Activated CD8-positive, alpha-beta memory T cell treated with anti-CD3 and anti-CD28 coated beads for 1 hour (primary cell): ENCODE measurements around the gene CDON.

ENCODE experiments used
- DNase-seq, 2 donors: peaks; one replicate each; pipeline ENCODE4 v3.0.0-alpha.2; 2020; ENCODE audit warnings: low read depth in 1 of 2; ENCODE audit errors: extremely low read depth in 1 of 2

CDON gene

GRCh38 chr11:126082251-126083109 lies 19.8 kb upstream of the CDON start:
- DNase-seq = no peak

- DNase-seq = no peak
Observed at GRCh38 chr11:126081915-126082250, 19.2 kb upstream of the CDON start.

DNA sequence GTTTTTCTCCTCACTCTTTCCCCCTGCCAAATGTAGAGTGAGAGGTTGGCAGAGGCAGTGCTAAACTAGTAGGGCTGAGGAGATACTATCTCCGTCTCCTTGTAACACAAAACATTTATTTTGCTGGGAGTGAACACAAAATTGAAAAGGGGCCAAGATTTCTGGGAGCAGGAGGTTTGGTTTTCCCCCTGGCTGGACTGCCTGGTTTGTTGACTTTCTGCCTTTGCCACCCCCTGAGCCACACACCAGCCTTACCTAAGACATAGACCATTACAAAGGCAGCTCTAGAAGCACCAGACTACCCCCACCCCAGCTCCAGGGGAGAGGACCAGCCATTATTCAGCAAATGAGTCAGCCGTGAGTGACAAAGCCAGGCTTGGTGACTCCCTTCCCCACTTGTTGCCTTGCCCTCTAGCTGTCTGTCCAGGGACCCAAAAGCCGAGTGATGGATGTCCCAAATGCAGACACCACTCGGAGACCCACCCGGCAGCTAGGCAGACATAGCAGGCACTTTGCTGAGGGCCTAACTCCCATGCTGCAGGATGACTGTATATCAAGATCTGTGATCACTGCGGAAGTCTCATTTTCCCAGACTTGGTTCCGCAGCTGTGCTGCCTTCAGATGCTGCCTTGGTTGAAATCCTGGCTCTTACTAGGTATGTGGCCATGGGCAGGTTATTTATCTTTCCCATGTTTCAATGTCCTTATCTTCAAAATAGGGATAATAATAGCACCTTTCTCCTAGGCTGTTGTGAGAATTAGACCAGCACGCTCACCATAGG lies 17.7 kb upstream of the CDON start:
- DNase-seq = no peak

- DNase-seq = no peak
Observed at GRCh38 chr11:126079621-126080124, 17.0 kb upstream of the CDON start.

DNA sequence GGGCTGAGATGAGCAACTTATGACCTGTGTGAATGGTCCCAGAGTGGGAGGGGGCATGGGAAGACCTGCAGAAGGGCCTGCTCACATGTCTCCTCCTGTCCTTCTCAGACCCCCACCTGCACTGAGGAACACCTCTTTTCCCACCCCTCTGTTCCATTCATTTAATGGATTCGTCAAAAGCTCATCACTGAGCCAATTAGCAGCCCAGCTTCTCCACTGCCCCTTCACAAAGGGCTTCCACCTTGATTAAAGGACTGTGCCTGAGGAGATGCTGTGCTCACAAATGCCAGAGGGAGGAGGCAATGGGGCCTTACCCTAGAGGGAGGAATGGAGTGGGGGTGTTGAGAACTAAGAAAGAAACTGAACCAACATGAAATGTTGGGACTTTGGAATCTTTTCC lies 14.0 kb upstream of the CDON start:
- DNase-seq = no peak

DNA sequence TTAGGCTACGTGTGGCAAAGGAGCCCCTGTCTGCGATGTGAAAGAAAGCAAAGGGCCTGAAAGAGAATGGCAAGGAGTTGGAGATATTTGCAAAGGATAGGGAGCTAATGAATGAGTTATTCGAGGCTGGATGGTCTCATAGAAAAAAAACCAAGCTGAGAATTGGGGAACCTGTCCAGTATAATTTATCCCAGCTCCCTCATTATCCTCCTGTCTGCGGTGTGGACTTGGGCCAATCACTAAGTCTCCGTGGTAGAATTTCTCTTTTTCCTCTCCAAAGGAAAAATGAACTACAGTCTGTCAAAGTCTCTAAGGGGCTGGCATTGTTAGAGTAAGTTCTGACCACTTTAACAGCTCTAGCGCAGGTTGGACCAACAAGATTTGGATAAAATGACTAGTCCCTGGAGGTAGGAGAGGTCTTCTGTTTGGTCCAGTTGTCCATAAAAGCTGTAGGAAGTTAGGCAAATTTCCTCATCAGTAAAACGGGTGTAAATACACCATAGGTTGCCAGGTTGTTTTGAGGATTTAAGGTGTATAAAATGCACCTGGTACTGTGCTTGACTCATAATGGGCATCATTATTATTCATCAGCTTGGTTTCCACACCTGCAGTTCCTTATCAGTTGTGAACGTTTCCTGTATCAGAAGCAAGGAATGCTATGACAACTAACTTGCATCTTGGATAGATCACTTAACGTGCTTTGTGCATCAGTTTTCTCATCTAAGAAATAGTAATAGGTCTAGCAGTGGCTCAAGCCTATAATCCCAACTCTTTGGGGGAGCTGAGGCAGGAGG lies 10.3 kb upstream of the CDON start:
- no peak for DNase-seq

- DNase-seq = no peak
Observed at GRCh38 chr11:126072141-126072741, 9.6 kb upstream of the CDON start.

GRCh38 chr11:126063507-126063852 lies 814 bp upstream of the CDON start:
- no peak for DNase-seq

GRCh38 chr11:126061707-126062678 lies 673 bp downstream of the CDON start:
- no peak for DNase-seq

- DNase-seq = no peak
Observed at GRCh38 chr11:126060757-126061171, 1.9 kb downstream of the CDON start.

DNA sequence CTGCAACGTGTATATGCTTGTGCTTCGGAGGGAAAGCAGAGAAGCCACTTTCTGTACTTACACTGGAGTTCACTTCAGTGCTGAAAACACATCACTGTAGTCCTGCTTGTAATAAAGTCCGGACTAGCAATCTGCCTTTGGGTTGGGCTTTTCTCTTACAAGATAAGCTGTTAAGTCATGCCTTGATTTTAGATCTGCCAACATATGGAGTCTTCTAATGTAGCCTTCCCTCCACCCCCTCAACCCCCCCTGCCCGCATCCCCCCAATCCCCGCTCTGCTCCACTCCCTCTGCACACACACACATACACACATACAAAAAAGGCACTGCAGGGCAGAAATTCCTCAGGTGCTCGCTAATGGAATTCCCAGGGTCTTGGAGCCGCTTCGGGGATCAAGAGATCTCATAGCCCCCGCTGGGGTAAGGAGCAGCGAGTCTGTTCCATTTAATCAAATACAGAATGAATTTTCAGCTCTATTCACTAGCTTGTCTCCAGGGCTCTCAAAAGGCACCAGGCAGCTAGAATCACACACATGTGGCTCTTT lies 3.4 kb downstream of the CDON start:
- no peak for DNase-seq

DNA sequence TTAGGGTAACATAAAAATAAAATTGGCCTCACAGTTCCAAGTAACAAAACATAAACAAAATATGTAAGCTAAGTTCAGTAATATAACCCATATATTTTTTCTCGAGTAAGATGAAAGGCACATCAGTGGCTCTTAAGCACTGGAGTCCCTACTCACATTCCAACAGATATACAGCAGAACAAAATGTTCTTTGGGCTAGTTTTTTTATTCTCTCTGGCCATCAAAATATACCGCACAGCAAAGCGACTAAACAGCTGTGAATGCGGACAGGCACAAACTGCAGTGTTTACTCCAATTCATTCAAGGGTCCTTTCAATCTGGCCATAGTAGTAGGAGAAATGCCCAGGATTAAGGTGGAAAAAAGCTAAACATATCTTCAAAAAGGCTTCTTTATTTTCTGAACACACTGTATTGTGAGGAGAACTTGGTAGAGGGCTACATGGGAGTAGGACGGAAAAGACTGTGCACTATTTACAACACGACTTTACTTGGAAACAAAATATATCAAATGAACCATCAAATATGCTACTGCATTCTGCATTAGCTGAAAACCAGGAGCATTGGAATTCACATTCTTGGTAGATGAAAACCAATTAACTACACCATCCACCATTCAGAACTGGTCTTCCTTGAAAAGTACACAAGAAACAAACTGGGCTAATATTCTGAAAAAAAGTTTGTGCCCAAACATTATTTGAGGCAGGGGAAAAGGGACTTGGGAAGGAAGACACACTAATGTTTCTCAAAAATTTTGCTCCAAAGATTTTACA lies 4.4 kb downstream of the CDON start:
- DNase-seq = no peak

DNA sequence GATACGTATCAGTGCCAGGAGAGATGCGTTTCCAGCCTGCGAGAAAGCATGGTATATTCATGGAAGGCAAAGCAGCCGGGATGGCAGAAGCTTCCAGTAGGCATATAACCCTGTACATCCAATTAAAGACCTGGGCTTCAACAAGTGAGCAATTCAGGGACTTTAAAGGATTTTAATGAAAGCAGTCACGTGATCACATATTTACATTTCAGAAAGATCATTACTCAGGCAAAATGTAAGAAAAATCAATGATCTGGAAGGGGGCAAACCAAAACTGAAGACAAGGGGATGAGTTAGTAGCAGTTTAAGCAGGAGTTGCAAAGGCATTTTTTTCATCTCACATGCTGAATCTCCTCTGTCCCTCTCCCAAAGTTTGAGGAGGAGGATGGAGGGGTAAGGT lies 7.8 kb downstream of the CDON start:
- no peak for DNase-seq

GRCh38 chr11:126054408-126054807 lies 8.3 kb downstream of the CDON start:
- no peak for DNase-seq

GRCh38 chr11:126053415-126054286 lies 9.0 kb downstream of the CDON start:
- no peak for DNase-seq

DNA sequence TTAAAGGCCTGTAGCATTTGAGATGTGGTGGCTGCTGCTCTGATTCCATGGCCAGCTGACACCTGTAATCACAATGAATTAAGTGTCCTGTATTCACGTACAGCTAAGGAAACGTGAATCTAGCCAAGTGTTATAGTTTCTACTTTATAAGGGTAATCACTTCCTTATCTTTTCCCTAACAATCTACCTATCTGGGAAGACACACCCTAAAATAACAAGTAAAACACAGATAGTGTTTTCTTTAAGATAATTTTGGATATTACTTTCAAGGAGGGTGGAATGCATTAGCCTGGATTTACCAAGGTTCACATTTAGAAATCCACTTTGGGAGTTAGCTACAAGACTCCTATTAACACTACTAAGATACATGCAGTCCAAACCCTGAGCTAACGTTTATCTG lies 11.5 kb downstream of the CDON start:
- DNase-seq = no peak

DNA sequence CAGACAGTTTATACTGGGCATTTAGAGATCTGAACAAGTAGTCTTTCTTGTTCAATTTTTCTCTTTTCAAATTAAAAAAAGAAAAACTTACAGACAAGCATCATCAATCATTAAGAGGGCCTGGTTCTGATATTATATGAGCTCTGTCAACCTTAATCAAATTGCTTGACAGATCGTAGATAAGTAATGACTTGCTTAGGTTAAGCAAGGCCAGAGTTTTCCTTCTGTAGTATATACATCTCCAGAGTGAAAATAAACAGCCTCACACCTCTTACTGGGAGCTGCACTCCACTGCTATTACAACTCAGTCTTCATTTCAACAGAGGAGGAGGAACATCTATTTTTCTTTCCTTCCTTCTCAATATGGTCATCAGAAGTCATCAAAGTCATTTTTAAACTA lies 13.5 kb downstream of the CDON start:
- DNase-seq = no peak

DNA sequence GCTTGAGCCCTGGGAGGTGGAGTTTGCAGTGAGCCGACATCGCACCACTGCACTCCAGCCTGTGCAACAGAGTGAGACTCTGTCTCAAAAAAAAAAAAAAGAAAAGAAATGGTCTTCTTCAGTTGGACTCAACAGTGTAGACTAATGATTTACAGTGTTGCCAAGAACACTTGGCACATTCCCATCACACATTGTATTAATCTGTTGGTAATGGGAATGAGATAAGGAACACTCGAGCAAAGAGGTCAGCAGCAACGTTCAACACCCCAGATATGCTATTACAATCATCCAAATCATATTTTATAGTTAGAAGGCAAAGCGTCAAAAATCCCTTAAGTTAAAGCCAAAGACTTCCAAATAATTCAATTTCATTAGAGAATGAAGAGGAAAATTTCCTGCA lies 14.5 kb downstream of the CDON start:
- no peak for DNase-seq
